CD4-positive, CD25-positive, alpha-beta regulatory T cell (primary cell): ENCODE measurements around the gene PRKAG3. TPM values are rescaled to one million over a fixed set of nuclear protein-coding genes. Genes with fewer than 3 reads are reported as not detected.

Source experiments
- ATAC-seq, 2 donors: fragments of 150-1000 bp; cut with Tn5 transposase; one replicate each; pipeline ENCODE4 v1.10.0; 2021; ENCODE audit warnings: low read depth in 2 of 2, moderate number of reproducible peaks in 2 of 2, moderate library complexity in 1 of 2
- DNase-seq, 3 donors: peaks; one replicate each; pipeline versions ENCODE4 v3.0.0 to v3.0.0-alpha.2; 2012 to 2022; ENCODE audit warnings: mixed read lengths in 1 of 3
- H3K27ac ChIP-seq: one replicate; pipeline ENCODE4 v1.7.0; 2013; ENCODE audit warnings: mild to moderate bottlenecking, low read length; ENCODE audit not compliant: insufficient read depth, poor library complexity, severe bottlenecking
- H3K27me3 ChIP-seq: one replicate; pipeline ENCODE4 v1.7.0; 2013; ENCODE audit warnings: low read length; ENCODE audit not compliant: control insufficient read depth, insufficient read depth
- H3K36me3 ChIP-seq: one replicate; pipeline ENCODE4 v1.7.0; 2013; ENCODE audit warnings: mild to moderate bottlenecking, low read length, moderate library complexity; ENCODE audit not compliant: control insufficient read depth, insufficient read depth
- H3K4me1 ChIP-seq: 2 replicates; pipeline ENCODE4 v1.7.0; 2013; ENCODE audit warnings: mild to moderate bottlenecking, low read length; ENCODE audit not compliant: insufficient read depth, control insufficient read depth, poor library complexity, severe bottlenecking
- H3K4me3 ChIP-seq: one replicate; pipeline ENCODE4 v1.7.0; 2013; ENCODE audit warnings: low read depth, mild to moderate bottlenecking, low read length, moderate library complexity
- H3K9me3 ChIP-seq, 2 experiments: 1 replicate in 1 of 2; 2 replicates in 1 of 2; pipeline ENCODE4 v1.7.0; 2013; ENCODE audit warnings: low read length in 2 of 2, mild to moderate bottlenecking in 1 of 2, moderate library complexity in 1 of 2; ENCODE audit not compliant: control insufficient read depth in 2 of 2
- H3K27ac Mint-ChIP-seq, 3 donors: one replicate each; pipeline ENCODE4 v1.8.0; 2020 to 2022; ENCODE audit warnings: mild to moderate bottlenecking in 3 of 3, mixed read lengths in 3 of 3, moderate library complexity in 2 of 3
- H3K27me3 Mint-ChIP-seq: one replicate; pipeline ENCODE4 v1.8.0; 2022; ENCODE audit warnings: mild to moderate bottlenecking, mixed read lengths
- H3K36me3 Mint-ChIP-seq: one replicate; pipeline ENCODE4 v1.8.0; 2020; ENCODE audit warnings: mixed read lengths
- H3K4me1 Mint-ChIP-seq, 4 donors: one replicate each; pipeline ENCODE4 v1.8.0; 2020 to 2022; ENCODE audit warnings: mixed read lengths in 4 of 4, mild to moderate bottlenecking in 1 of 4
- H3K4me3 Mint-ChIP-seq, 4 donors: one replicate each; pipeline ENCODE4 v1.8.0; 2020 to 2022; ENCODE audit warnings: mild to moderate bottlenecking in 4 of 4, mixed read lengths in 4 of 4, moderate library complexity in 3 of 4
- H3K9me3 Mint-ChIP-seq, 7 donors: one replicate each; pipeline ENCODE4 v1.8.0; 2020 to 2022; ENCODE audit warnings: mixed read lengths in 7 of 7, mild to moderate bottlenecking in 3 of 7, moderate library complexity in 2 of 7
- polyA plus RNA-seq, 4 donors: library from polyadenylated mRNA; unstranded; fragments of 300-500 nt; fragmentation: Illumina TruSeq; gene quantifications; one replicate each; pipeline ENCODE4 v1.2.3, GENCODE V29; 2021
- total RNA-seq: library from RNA; stranded (reverse); gene quantifications from one replicate; pipeline ENCODE4 v1.2.3, GENCODE V29; 2022

Gene PRKAG3
- total and polyA plus RNA-seq, 5 donors from 2014 or later, result not detected

DNA sequence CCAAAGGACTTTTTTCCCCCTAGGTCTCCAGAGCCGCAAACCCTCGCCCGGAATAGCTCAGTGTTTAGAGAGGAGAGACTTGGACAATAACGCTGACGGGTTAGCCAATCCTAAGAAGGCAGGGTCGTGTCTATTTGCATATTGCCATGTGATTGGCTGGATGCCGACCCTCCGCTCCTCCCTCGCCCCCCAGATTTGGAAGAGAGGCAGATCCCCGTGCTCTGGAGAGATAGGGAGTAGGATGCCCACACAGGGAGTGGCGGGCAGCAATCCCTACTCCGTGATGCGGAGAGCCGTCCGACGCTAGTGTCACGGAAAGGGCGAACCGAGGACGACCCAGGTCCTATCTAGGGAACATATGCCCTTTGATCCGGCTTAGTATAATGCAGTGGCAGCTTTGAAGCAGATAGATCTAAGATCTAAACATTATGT is 29.4 kb upstream of the PRKAG3 start:
- H3K27me3 Mint-ChIP-seq, result peaks cover 74% of the 10 kb centered on the region
- H3K9me3 ChIP-seq, result no peaks in the 10 kb centered on the region
- peaks cover 0 to 4% (median 0%) of the 10 kb centered on the region in 7 donors for H3K9me3 Mint-ChIP-seq
- no peaks in the 10 kb centered on the region for H3K36me3 ChIP-seq
- peak overlapping the region in 1 of 4 donors; percentile 50 for H3K4me3 Mint-ChIP-seq
- H3K36me3 Mint-ChIP-seq, result no peaks in the 10 kb centered on the region
- H3K27me3 ChIP-seq, result peaks cover 29% of the 10 kb centered on the region
- no peak overlapping the region for H3K27ac Mint-ChIP-seq
- no peak for DNase-seq
- peaks cover 0 to 34% (median 11%) of the 10 kb centered on the region in 4 donors for H3K4me1 Mint-ChIP-seq
- no peak overlapping the region for H3K27ac ChIP-seq
- no peak overlapping the region for H3K4me3 ChIP-seq
- no peak for ATAC-seq
- H3K4me1 ChIP-seq, result peaks cover 17% of the 10 kb centered on the region

GRCh38 chr2:218859988-218860831 is 28.6 kb upstream of the PRKAG3 start:
- peaks cover 0 to 34% (median 11%) of the 10 kb centered on the region in 4 donors for H3K4me1 Mint-ChIP-seq
- H3K27ac Mint-ChIP-seq, result peak overlapping the region in 1 of 3 donors; percentile 26

GRCh38 chr2:218859556-218859987 is 28.0 kb upstream of the PRKAG3 start, which contains the start of gene WNT6:
Gene WNT6, plus strand, starts transcription at chr2:218859805. Its CDS starts 233 bp downstream, at chr2:218860038.
- no peaks in the 10 kb centered on the region for H3K9me3 ChIP-seq
- Mint-ChIP-seq H3K27ac (peak within 1 kb of the TSS in 1 of 3 donors; percentile 26), H3K4me1 (peaks cover 0 to 34% (median 11%) of the 10 kb centered on the region in 4 donors), H3K27me3 (peaks cover 83% of the 10 kb centered on the region), H3K36me3 (no peaks in the 10 kb centered on the region), H3K9me3 (peaks cover 0 to 6% (median 0%) of the 10 kb centered on the region in 7 donors), H3K4me3 (peak within 1 kb of the TSS in 3 of 4 donors; percentile 40 to 81 (median 69))
- ATAC-seq, result peak in 1 of 2 donors; percentile 16
- no peak within 1 kb of the TSS for H3K4me3 ChIP-seq
- DNase-seq, result no peak
- peaks cover 33% of the 10 kb centered on the region for H3K27me3 ChIP-seq
- no peak within 1 kb of the TSS for H3K27ac ChIP-seq
- no peaks in the 10 kb centered on the region for H3K36me3 ChIP-seq
- H3K4me1 ChIP-seq, result peaks cover 17% of the 10 kb centered on the region

More at GRCh38 chr2:218859988-218860831, 28.6 kb upstream of the PRKAG3 start:
- peaks cover 81% of the 10 kb centered on the region for H3K27me3 Mint-ChIP-seq
- H3K4me1 ChIP-seq, result peaks cover 17% of the 10 kb centered on the region
- DNase-seq (no peak), ATAC-seq (no peak)
- no peak overlapping the region for H3K27ac ChIP-seq
- H3K4me3 Mint-ChIP-seq, result peak overlapping the region in 2 of 4 donors; percentile 64 to 74
- no peaks in the 10 kb centered on the region for H3K36me3 Mint-ChIP-seq
- H3K4me3 ChIP-seq, result no peak overlapping the region
- no peaks in the 10 kb centered on the region for H3K36me3 ChIP-seq
- H3K9me3 ChIP-seq, result no peaks in the 10 kb centered on the region
- peaks cover 0 to 5% (median 0%) of the 10 kb centered on the region in 7 donors for H3K9me3 Mint-ChIP-seq
- H3K27me3 ChIP-seq, result peaks cover 33% of the 10 kb centered on the region

DNA sequence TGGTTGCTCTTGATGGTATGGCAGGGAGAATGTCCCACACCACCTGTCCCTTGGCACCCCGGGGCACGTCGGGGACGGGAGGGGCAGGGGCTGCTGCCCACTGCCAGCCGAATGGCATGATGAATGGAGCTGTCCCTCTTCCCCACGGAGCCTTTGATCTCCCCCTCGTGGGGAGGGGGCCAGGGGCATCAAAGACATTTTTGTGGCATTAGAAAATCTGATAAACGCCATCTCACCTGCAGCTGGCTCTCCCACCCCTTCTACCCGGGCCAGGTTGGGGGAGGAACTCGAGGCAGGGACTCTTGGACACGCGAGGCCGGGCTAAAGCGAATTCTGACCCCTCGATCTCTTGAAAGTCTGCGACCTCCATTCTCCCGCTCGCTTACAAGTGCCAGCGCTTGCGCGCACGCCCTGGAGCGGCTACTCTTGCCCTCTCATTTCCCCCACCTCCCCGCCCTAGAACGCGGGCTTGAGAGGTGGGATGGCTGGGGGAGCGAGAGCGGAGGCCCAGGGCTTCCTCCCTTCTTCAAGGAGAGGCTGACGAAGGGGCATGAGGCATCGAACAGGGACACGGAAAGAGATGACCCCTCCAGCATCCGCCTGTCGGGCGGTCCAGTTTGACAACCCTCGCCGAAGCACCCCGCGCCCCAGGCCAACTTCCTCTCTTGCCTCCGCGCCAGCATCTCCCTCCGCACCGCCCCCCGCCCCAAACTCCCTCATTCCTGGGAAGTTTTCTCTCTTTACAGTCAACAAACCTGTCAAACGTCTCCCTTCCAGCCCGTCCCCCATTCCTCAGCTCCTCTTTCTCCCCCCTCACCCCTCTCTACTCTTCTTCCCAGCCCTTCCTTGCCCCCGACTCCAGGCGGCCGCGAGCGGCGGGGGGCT is 27.3 kb upstream of the PRKAG3 start:
- ATAC-seq (no peak), DNase-seq (no peak)
- Mint-ChIP-seq H3K9me3 (peaks cover 0 to 6% (median 0%) of the 10 kb centered on the region in 7 donors), H3K4me1 (peaks cover 0 to 34% (median 11%) of the 10 kb centered on the region in 4 donors), H3K27me3 (peaks cover 82% of the 10 kb centered on the region), H3K27ac (no peak overlapping the region), H3K36me3 (no peaks in the 10 kb centered on the region), H3K4me3 (peak overlapping the region in 3 of 4 donors; percentile 40 to 81 (median 69))
- H3K27ac ChIP-seq, result no peak overlapping the region
- no peak overlapping the region for H3K4me3 ChIP-seq
- H3K9me3 ChIP-seq, result no peaks in the 10 kb centered on the region
- no peaks in the 10 kb centered on the region for H3K36me3 ChIP-seq
- H3K27me3 ChIP-seq, result peaks cover 36% of the 10 kb centered on the region
- H3K4me1 ChIP-seq, result peaks cover 17% of the 10 kb centered on the region

GRCh38 chr2:218858138-218858445 is 26.5 kb upstream of the PRKAG3 start:
- DNase-seq (no peak), ATAC-seq (no peak)
- H3K4me1 ChIP-seq, result peaks cover 17% of the 10 kb centered on the region
- no peak overlapping the region for H3K27ac ChIP-seq
- H3K36me3 ChIP-seq, result no peaks in the 10 kb centered on the region
- H3K4me1 Mint-ChIP-seq, result peaks cover 0 to 34% (median 11%) of the 10 kb centered on the region in 4 donors
- peaks cover 78% of the 10 kb centered on the region for H3K27me3 Mint-ChIP-seq
- H3K27ac Mint-ChIP-seq, result no peak overlapping the region
- no peaks in the 10 kb centered on the region for H3K36me3 Mint-ChIP-seq
- peak overlapping the region in 1 of 4 donors; percentile 46 for H3K4me3 Mint-ChIP-seq
- H3K4me3 ChIP-seq, result no peak overlapping the region
- peaks cover 0 to 6% (median 0%) of the 10 kb centered on the region in 7 donors for H3K9me3 Mint-ChIP-seq
- H3K27me3 ChIP-seq, result peaks cover 34% of the 10 kb centered on the region
- H3K9me3 ChIP-seq, result no peaks in the 10 kb centered on the region

GRCh38 chr2:218857371-218858137 is 26.0 kb upstream of the PRKAG3 start:
- H3K4me3 Mint-ChIP-seq, result no peak overlapping the region
- H3K9me3 ChIP-seq, result no peaks in the 10 kb centered on the region

GRCh38 chr2:218856896-218857243 is 25.3 kb upstream of the PRKAG3 start:
- Mint-ChIP-seq H3K36me3 (no peaks in the 10 kb centered on the region), H3K9me3 (peaks cover 0 to 6% (median 0%) of the 10 kb centered on the region in 7 donors), H3K27ac (no peak overlapping the region), H3K4me1 (peaks cover 0 to 34% (median 11%) of the 10 kb centered on the region in 4 donors), H3K4me3 (no peak overlapping the region), H3K27me3 (peaks cover 74% of the 10 kb centered on the region)
- ATAC-seq, result no peak
- no peak for DNase-seq
- H3K4me1 ChIP-seq, result peaks cover 17% of the 10 kb centered on the region
- no peaks in the 10 kb centered on the region for H3K36me3 ChIP-seq
- H3K27ac ChIP-seq, result no peak overlapping the region
- H3K9me3 ChIP-seq, result no peaks in the 10 kb centered on the region
- no peak overlapping the region for H3K4me3 ChIP-seq
- peaks cover 30% of the 10 kb centered on the region for H3K27me3 ChIP-seq

More at GRCh38 chr2:218857371-218858137, 26.0 kb upstream of the PRKAG3 start:
- Histone ChIP-seq H3K27me3 (peaks cover 33% of the 10 kb centered on the region), H3K27ac (no peak overlapping the region), H3K4me1 (peaks cover 17% of the 10 kb centered on the region), H3K36me3 (no peaks in the 10 kb centered on the region), H3K4me3 (no peak overlapping the region)
- H3K27me3 Mint-ChIP-seq, result peaks cover 75% of the 10 kb centered on the region
- no peak for ATAC-seq
- H3K4me1 Mint-ChIP-seq, result peaks cover 0 to 34% (median 11%) of the 10 kb centered on the region in 4 donors
- H3K9me3 Mint-ChIP-seq, result peaks cover 0 to 6% (median 0%) of the 10 kb centered on the region in 7 donors
- DNase-seq, result no peak
- H3K36me3 Mint-ChIP-seq, result no peaks in the 10 kb centered on the region
- no peak overlapping the region for H3K27ac Mint-ChIP-seq
